Memory B cell (primary cell): ENCODE measurements around the gene BAIAP3.

Source experiments
- ATAC-seq: fragments of 150-1000 bp; cut with Tn5 transposase; 2 replicates; pipeline ENCODE4 v1.10.0; 2021; ENCODE audit warnings: low read depth, mild to moderate bottlenecking, moderate library complexity
- DNase-seq, 2 donors: peaks; one replicate each; pipeline ENCODE4 v3.0.0; 2022; ENCODE audit warnings: low spot score in 2 of 2
- H3K27ac Mint-ChIP-seq: one replicate; pipeline ENCODE4 v1.8.0; 2022; ENCODE audit warnings: mild to moderate bottlenecking, moderate library complexity, mixed read lengths
- H3K27me3 Mint-ChIP-seq: one replicate; pipeline ENCODE4 v1.8.0; 2022; ENCODE audit warnings: mixed read lengths
- H3K36me3 Mint-ChIP-seq: one replicate; pipeline ENCODE4 v1.8.0; 2022; ENCODE audit warnings: mild to moderate bottlenecking, mixed read lengths
- H3K4me1 Mint-ChIP-seq: one replicate; pipeline ENCODE4 v1.8.0; 2022; ENCODE audit warnings: mixed read lengths
- H3K4me3 Mint-ChIP-seq: one replicate; pipeline ENCODE4 v1.8.0; 2022; ENCODE audit warnings: mild to moderate bottlenecking, moderate library complexity, mixed read lengths
- H3K9me3 Mint-ChIP-seq: one replicate; pipeline ENCODE4 v1.8.0; 2022; ENCODE audit warnings: mixed read lengths

Gene BAIAP3

GRCh38 chr16:1362807-1363206 is 29.4 kb downstream of the BAIAP3 start:
- Mint-ChIP-seq H3K36me3 (peaks cover 8% of the 10 kb centered on the region), H3K4me1 (peaks cover 7% of the 10 kb centered on the region), H3K4me3 (no peak overlapping the region), H3K27ac (no peak overlapping the region), H3K27me3 (no peaks in the 10 kb centered on the region), H3K9me3 (no peaks in the 10 kb centered on the region)
- ATAC-seq (no peak), DNase-seq (no peak)

- Mint-ChIP-seq H3K36me3 (peaks cover 7% of the 10 kb centered on the region), H3K27me3 (no peaks in the 10 kb centered on the region), H3K9me3 (no peaks in the 10 kb centered on the region), H3K4me3 (no peak overlapping the region), H3K27ac (no peak overlapping the region), H3K4me1 (peaks cover 4% of the 10 kb centered on the region)
- ATAC-seq (peak; percentile 99), DNase-seq (peak; percentile 78 to 82)
Observed at GRCh38 chr16:1363501-1364041, 30.1 kb downstream of the BAIAP3 start.

DNA sequence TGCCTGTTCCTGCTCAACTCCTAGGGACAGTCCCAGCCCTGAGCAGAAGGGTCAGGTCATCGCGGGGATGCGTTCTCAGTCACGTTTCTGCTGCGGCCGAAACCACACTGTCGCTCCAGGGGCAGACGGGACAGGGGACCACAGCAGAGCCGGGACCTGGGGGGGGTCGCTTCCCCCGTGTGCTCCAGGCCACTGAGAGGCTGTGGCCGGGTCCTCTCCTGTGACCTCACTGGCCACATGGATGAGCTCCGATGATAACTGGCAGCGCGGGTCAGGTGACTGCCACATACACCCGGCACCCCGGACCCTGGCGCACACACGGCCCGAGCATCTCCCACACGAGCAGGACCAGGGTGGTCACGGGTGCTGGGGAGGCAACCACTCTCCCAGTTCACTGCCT is 31.1 kb downstream of the BAIAP3 start:
- Mint-ChIP-seq H3K4me1 (peaks cover 4% of the 10 kb centered on the region), H3K27me3 (no peaks in the 10 kb centered on the region), H3K27ac (no peak overlapping the region), H3K4me3 (no peak overlapping the region), H3K9me3 (no peaks in the 10 kb centered on the region), H3K36me3 (peaks cover 7% of the 10 kb centered on the region)
- DNase-seq (no peak), ATAC-seq (no peak)

- ATAC-seq = no peak
- H3K4me1 Mint-ChIP-seq = peaks cover 4% of the 10 kb centered on the region
- H3K9me3 Mint-ChIP-seq = no peaks in the 10 kb centered on the region
- no peak overlapping the region for H3K4me3 Mint-ChIP-seq
- no peak for DNase-seq
- peaks cover 5% of the 10 kb centered on the region for H3K36me3 Mint-ChIP-seq
- H3K27me3 Mint-ChIP-seq = no peaks in the 10 kb centered on the region
- H3K27ac Mint-ChIP-seq = no peak overlapping the region
Observed at GRCh38 chr16:1366060-1366711, 32.7 kb downstream of the BAIAP3 start.

DNA sequence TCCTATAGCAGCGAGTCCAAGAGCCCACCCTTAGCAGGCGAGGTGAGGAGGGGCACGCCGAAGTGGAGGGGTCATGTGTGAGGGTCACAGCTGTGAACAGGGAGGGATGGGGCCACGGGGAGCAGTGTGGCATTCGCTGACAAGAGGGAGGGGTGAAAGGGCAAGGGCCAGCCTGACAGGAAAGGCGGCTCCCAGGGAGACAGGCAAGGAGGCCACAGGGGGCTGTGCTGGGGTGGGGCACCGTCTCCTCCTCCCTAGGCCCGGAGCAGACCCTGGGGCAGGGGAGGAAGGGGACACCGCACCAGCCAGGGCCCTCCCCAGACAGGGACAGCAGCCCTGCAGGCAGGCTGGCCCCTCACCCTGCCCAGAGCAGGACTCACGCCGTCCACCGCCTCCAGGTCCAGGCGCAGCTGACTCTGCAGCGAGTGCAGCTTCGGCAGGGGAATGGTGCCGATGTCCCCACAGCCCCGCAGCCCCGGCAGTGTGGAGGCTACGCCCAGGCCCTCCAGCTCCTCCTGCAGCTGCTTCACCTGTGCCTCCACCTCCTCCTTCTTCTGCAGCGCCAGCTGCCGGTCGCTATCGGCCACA is 33.4 kb downstream of the BAIAP3 start:
- ATAC-seq = no peak
- H3K27ac Mint-ChIP-seq = no peak overlapping the region
- H3K27me3 Mint-ChIP-seq = no peaks in the 10 kb centered on the region
- no peak overlapping the region for H3K4me3 Mint-ChIP-seq
- peaks cover 5% of the 10 kb centered on the region for H3K36me3 Mint-ChIP-seq
- no peaks in the 10 kb centered on the region for H3K9me3 Mint-ChIP-seq
- DNase-seq = no peak
- peaks cover 4% of the 10 kb centered on the region for H3K4me1 Mint-ChIP-seq

- H3K27me3 Mint-ChIP-seq = no peaks in the 10 kb centered on the region
- H3K4me3 Mint-ChIP-seq = no peak overlapping the region
- H3K4me1 Mint-ChIP-seq = peaks cover 4% of the 10 kb centered on the region
- H3K27ac Mint-ChIP-seq = no peak overlapping the region
- no peak for ATAC-seq
- peaks cover 5% of the 10 kb centered on the region for H3K36me3 Mint-ChIP-seq
- no peak for DNase-seq
- no peaks in the 10 kb centered on the region for H3K9me3 Mint-ChIP-seq
Observed at GRCh38 chr16:1367486-1368174, 34.2 kb downstream of the BAIAP3 start.

DNA sequence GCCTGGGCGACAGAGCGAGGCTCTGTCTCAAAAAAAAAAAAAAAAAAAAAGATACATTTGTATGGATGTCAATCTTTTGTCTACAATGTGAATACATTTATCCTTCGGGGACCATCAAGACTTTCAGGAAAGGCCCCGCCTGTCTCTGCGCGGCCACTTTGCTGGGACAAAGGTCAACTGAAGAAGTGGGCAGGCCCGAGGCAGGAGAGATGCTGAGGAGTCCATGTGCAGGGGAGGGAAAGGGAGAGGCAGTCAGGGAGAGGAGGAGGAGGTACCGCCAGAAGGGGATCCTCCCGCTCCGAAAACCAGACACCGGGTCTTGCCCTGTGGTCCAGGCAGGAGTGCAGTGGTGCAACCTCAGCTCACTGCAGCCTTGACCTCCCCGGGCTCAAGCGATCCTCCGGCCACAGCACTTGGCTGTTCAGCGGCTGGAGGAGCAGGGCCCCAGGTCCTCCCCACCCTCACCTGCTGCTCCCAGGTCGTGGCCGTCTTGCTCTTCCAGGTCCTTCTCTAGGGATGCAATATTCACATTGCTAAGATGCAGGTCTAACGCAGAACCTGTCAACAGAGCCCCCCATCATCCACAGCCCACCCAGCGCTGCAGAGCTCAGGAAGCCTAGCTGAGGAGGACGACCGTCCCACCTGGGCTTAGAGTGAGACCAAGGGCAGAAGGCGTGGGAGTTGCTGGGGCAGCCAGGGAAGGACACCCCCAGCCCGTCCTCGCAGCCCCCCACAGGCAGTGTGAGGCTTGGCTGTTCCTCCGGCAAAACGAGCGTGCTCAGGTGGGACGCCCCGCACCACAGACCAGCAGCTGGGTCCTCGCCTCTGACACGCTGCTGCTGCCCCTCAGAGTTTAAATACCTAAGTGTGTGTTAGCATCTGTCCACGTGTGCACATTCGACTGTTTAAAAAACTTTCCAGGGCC is 37.9 kb downstream of the BAIAP3 start:
- Mint-ChIP-seq H3K27me3 (no peaks in the 10 kb centered on the region), H3K9me3 (no peaks in the 10 kb centered on the region), H3K27ac (no peak overlapping the region), H3K36me3 (peaks cover 3% of the 10 kb centered on the region), H3K4me1 (peaks cover under 1% of the 10 kb centered on the region), H3K4me3 (no peak overlapping the region)
- DNase-seq (no peak), ATAC-seq (no peak)

DNA sequence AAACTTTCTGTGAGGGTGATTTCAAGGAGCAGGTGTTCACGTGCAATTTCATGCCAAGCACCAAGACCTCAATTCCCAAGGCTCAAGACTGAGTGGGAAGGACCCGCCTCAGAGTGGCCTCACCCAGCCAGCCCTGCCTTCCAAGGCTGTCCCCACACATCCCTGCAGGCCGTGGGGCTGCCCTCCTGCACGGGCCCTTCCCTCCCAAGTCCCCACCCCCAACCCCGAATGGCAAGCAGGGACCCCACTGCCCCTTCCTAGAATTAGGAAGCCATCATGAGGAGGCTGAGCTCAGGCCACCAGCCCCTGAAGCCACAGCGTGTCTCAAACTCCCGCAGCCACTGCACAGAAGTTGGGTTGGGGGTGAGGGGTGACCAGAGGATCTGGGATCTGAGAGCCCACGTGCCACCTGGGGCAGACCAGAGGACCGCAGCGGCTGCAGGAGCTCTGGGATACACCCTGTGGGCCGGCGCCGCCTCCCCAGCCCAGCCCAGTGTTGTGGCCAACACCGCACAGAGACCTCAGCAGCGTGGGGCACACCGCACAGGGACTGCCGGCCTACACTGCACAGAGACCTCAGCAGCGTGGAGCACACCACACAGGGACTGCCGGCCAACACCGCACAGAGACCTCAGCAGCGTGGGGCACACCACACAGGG is 39.0 kb downstream of the BAIAP3 start:
- no peak overlapping the region for H3K4me3 Mint-ChIP-seq
- H3K27me3 Mint-ChIP-seq = no peaks in the 10 kb centered on the region
- DNase-seq (no peak), ATAC-seq (no peak)
- H3K4me1 Mint-ChIP-seq = peaks cover 2% of the 10 kb centered on the region
- H3K27ac Mint-ChIP-seq = no peak overlapping the region
- H3K36me3 Mint-ChIP-seq = peaks cover 5% of the 10 kb centered on the region
- H3K9me3 Mint-ChIP-seq = no peaks in the 10 kb centered on the region

GRCh38 chr16:1374418-1375297 is 41.2 kb downstream of the BAIAP3 start:
- Mint-ChIP-seq H3K4me1 (peaks cover 10% of the 10 kb centered on the region), H3K27ac (no peak overlapping the region), H3K4me3 (no peak overlapping the region), H3K36me3 (peaks cover 9% of the 10 kb centered on the region), H3K27me3 (no peaks in the 10 kb centered on the region), H3K9me3 (no peaks in the 10 kb centered on the region)
- no peak for DNase-seq
- no peak for ATAC-seq

DNA sequence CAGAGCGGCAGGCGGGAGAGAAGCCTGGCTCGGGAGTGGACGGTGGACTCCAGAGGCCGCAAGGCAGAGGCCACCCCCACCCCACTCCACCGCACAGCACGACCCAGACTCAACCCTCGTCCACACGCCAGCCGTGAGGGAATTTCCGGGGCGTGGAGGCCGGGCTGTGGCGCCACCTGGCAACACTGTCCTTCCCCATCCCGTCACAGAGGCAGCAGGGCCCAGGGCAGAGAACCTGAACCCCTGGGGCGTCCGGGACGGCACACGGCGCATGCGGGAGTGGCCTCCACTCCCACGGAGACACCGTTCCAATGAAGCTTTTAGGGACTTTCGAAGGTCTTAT is 41.8 kb downstream of the BAIAP3 start:
- Mint-ChIP-seq H3K36me3 (peaks cover 9% of the 10 kb centered on the region), H3K9me3 (no peaks in the 10 kb centered on the region), H3K4me1 (peaks cover 14% of the 10 kb centered on the region), H3K27me3 (no peaks in the 10 kb centered on the region), H3K27ac (no peak overlapping the region), H3K4me3 (no peak overlapping the region)
- no peak for DNase-seq
- ATAC-seq = no peak

DNA sequence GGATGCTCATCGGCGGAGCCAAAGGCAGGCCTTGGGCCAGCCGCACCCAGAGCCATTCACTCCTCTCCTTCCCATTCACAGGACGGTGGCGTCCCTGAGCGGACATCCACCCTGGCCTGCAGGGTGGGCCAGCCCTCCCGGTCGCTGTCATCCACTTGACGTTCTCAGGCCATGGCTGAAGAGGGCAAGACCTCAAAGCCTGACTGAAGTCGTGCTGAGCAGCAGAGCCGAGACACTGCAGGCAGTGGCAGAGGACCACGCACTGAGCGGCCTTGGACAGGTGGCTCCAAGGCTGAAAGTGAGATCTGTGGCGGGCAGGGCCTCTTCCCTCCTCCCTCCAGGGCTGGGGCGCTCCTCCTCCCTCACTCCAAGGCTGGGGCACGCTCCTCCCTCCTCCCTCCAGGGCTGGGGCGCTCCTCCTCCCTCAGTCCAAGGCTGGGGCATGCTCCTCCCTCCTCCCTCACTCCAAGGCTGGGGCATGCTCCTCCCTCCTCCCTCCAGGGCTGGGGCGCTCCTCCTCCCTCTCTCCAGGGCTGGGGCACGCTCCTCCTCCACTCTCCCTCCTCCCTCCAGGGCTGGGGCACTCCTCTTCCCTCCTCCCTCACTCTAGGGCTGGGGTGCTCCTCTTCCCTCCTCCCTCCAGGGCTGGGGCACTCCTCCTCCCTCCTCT is 42.4 kb downstream of the BAIAP3 start:
- no peaks in the 10 kb centered on the region for H3K9me3 Mint-ChIP-seq
- no peak overlapping the region for H3K27ac Mint-ChIP-seq
- H3K4me1 Mint-ChIP-seq = peaks cover 15% of the 10 kb centered on the region
- no peak overlapping the region for H3K4me3 Mint-ChIP-seq
- DNase-seq = no peak
- peaks cover 9% of the 10 kb centered on the region for H3K36me3 Mint-ChIP-seq
- no peak for ATAC-seq
- H3K27me3 Mint-ChIP-seq = no peaks in the 10 kb centered on the region

- DNase-seq = no peak
- Mint-ChIP-seq H3K27ac (peak overlapping the region; percentile 73), H3K4me3 (no peak overlapping the region), H3K27me3 (no peaks in the 10 kb centered on the region), H3K4me1 (peaks cover 15% of the 10 kb centered on the region), H3K36me3 (peaks cover 7% of the 10 kb centered on the region), H3K9me3 (no peaks in the 10 kb centered on the region)
- no peak for ATAC-seq
Observed at GRCh38 chr16:1377406-1378010, 44.1 kb downstream of the BAIAP3 start.
